Activated T-cell treated with anti-CD3 and anti-CD28 coated beads, Interleukin-2, amount 50 U/mL, for 4 hours (primary cell): ENCODE measurements around the gene TNFAIP2. TPM values are rescaled to one million over a fixed set of nuclear protein-coding genes. Genes with fewer than 3 reads are reported as not detected.

Source experiments
- ATAC-seq, 2 donors: fragments of 200-7000 bp; cut with Tn5 transposase; one replicate each; pipeline ENCODE4 v1.10.0; 2021
- DNase-seq: peaks from one replicate; pipeline ENCODE4 v3.0.0-alpha.2; 2020
- H3K27me3 Mint-ChIP-seq: one replicate; pipeline ENCODE4 v1.8.0; 2021; ENCODE audit warnings: low read depth, mixed read lengths
- H3K36me3 Mint-ChIP-seq: one replicate; pipeline ENCODE4 v1.8.0; 2022; ENCODE audit warnings: mixed read lengths; ENCODE audit not compliant: insufficient read depth
- H3K4me1 Mint-ChIP-seq: one replicate; pipeline ENCODE4 v1.8.0; 2021; ENCODE audit warnings: low read depth, mixed read lengths
- H3K4me3 Mint-ChIP-seq: one replicate; pipeline ENCODE4 v1.8.0; 2021; ENCODE audit warnings: mild to moderate bottlenecking, moderate library complexity, mixed read lengths
- H3K9me3 Mint-ChIP-seq: one replicate; pipeline ENCODE4 v1.8.0; 2021; ENCODE audit warnings: mixed read lengths
- total RNA-seq, 3 donors: library from RNA; stranded (reverse); gene quantifications; one replicate each; pipeline ENCODE4 v1.2.1, GENCODE V29; 2021

Gene TNFAIP2
- total RNA-seq, 3 donors from 2014 or later = 1.4 to 10.4 (median 6.4) TPM

- ATAC-seq (no peak), DNase-seq (no peak)
- H3K36me3 Mint-ChIP-seq = no peaks in the 10 kb centered on the region
- no peak overlapping the region for H3K4me3 Mint-ChIP-seq
- H3K27me3 Mint-ChIP-seq = peaks cover 38% of the 10 kb centered on the region
- no peaks in the 10 kb centered on the region for H3K9me3 Mint-ChIP-seq
- peaks cover 2% of the 10 kb centered on the region for H3K4me1 Mint-ChIP-seq
Observed at GRCh38 chr14:103138301-103139131, 15.3 kb downstream of the TNFAIP2 start.

GRCh38 chr14:103139132-103140025 is 16.1 kb downstream of the TNFAIP2 start:
- no peak for DNase-seq
- Mint-ChIP-seq H3K9me3 (no peaks in the 10 kb centered on the region), H3K4me3 (no peak overlapping the region), H3K36me3 (no peaks in the 10 kb centered on the region), H3K27me3 (peaks cover 39% of the 10 kb centered on the region), H3K4me1 (peaks cover 2% of the 10 kb centered on the region)
- ATAC-seq = no peak

- Mint-ChIP-seq H3K9me3 (no peaks in the 10 kb centered on the region), H3K27me3 (peaks cover 39% of the 10 kb centered on the region), H3K4me1 (peaks cover 2% of the 10 kb centered on the region), H3K4me3 (no peak overlapping the region), H3K36me3 (no peaks in the 10 kb centered on the region)
- DNase-seq = no peak
- peak in 1 of 2 donors; percentile 25 for ATAC-seq
Observed at GRCh38 chr14:103140316-103141109, 17.3 kb downstream of the TNFAIP2 start.

GRCh38 chr14:103141117-103141796 is 18.0 kb downstream of the TNFAIP2 start:
- Mint-ChIP-seq H3K4me1 (peaks cover 2% of the 10 kb centered on the region), H3K9me3 (no peaks in the 10 kb centered on the region), H3K36me3 (no peaks in the 10 kb centered on the region), H3K27me3 (peaks cover 44% of the 10 kb centered on the region), H3K4me3 (no peak overlapping the region)
- DNase-seq = no peak
- peak in 1 of 2 donors; percentile 25 for ATAC-seq

GRCh38 chr14:103142026-103142425 is 18.8 kb downstream of the TNFAIP2 start:
- Mint-ChIP-seq H3K4me3 (no peak overlapping the region), H3K9me3 (no peaks in the 10 kb centered on the region), H3K4me1 (peaks cover 2% of the 10 kb centered on the region), H3K27me3 (peaks cover 49% of the 10 kb centered on the region), H3K36me3 (no peaks in the 10 kb centered on the region)
- ATAC-seq (no peak), DNase-seq (no peak)

- Mint-ChIP-seq H3K27me3 (peaks cover 52% of the 10 kb centered on the region), H3K4me1 (peaks cover 2% of the 10 kb centered on the region), H3K4me3 (no peak overlapping the region), H3K36me3 (no peaks in the 10 kb centered on the region), H3K9me3 (no peaks in the 10 kb centered on the region)
- ATAC-seq = no peak
- DNase-seq = no peak
Observed at GRCh38 chr14:103142721-103143302, 19.6 kb downstream of the TNFAIP2 start.

- Mint-ChIP-seq H3K27me3 (peaks cover 55% of the 10 kb centered on the region), H3K4me1 (peaks cover 2% of the 10 kb centered on the region), H3K9me3 (no peaks in the 10 kb centered on the region), H3K36me3 (no peaks in the 10 kb centered on the region), H3K4me3 (no peak overlapping the region)
- ATAC-seq (no peak), DNase-seq (no peak)
Observed at GRCh38 chr14:103143506-103143905, 20.2 kb downstream of the TNFAIP2 start.

GRCh38 chr14:103144085-103144484 is 20.8 kb downstream of the TNFAIP2 start:
- DNase-seq (no peak), ATAC-seq (no peak)
- Mint-ChIP-seq H3K27me3 (peaks cover 57% of the 10 kb centered on the region), H3K4me1 (peaks cover 2% of the 10 kb centered on the region), H3K36me3 (no peaks in the 10 kb centered on the region), H3K4me3 (no peak overlapping the region), H3K9me3 (no peaks in the 10 kb centered on the region)

- Mint-ChIP-seq H3K9me3 (no peaks in the 10 kb centered on the region), H3K36me3 (no peaks in the 10 kb centered on the region), H3K4me3 (no peak overlapping the region), H3K4me1 (peaks cover 2% of the 10 kb centered on the region), H3K27me3 (peaks cover 44% of the 10 kb centered on the region)
- ATAC-seq (no peak), DNase-seq (no peak)
Observed at GRCh38 chr14:103146141-103146709, 23.0 kb downstream of the TNFAIP2 start.

GRCh38 chr14:103149351-103150237 is 26.3 kb downstream of the TNFAIP2 start:
- Mint-ChIP-seq H3K27me3 (peaks cover 24% of the 10 kb centered on the region), H3K9me3 (no peaks in the 10 kb centered on the region), H3K4me3 (no peak overlapping the region), H3K4me1 (no peaks in the 10 kb centered on the region), H3K36me3 (no peaks in the 10 kb centered on the region)
- no peak for ATAC-seq
- no peak for DNase-seq

- no peak for DNase-seq
- H3K27me3 Mint-ChIP-seq = peaks cover 18% of the 10 kb centered on the region
- H3K9me3 Mint-ChIP-seq = no peaks in the 10 kb centered on the region
- H3K4me1 Mint-ChIP-seq = no peaks in the 10 kb centered on the region
- no peaks in the 10 kb centered on the region for H3K36me3 Mint-ChIP-seq
- H3K4me3 Mint-ChIP-seq = no peak overlapping the region
- ATAC-seq = no peak
Observed at GRCh38 chr14:103151270-103151945, 28.1 kb downstream of the TNFAIP2 start.

GRCh38 chr14:103155010-103155409 is 31.7 kb downstream of the TNFAIP2 start:
- Mint-ChIP-seq H3K4me1 (no peaks in the 10 kb centered on the region), H3K27me3 (peaks cover 5% of the 10 kb centered on the region), H3K4me3 (no peak overlapping the region), H3K9me3 (no peaks in the 10 kb centered on the region), H3K36me3 (no peaks in the 10 kb centered on the region)
- DNase-seq = no peak
- no peak for ATAC-seq
